Urothelium cell line (cell line): ENCODE measurements around the gene OTUD1.

Source experiments
- DNase-seq: peaks from one replicate; pipeline ENCODE4 v3.0.0; 2011; ENCODE audit warnings: low spot score, mixed read lengths
- FAIRE-seq: peaks from 2 replicates; lab custom pipeline; 2011; peaks lifted over from hg19 to GRCh38; lab: Jason Lieb, UNC

The OTUD1 gene

DNA sequence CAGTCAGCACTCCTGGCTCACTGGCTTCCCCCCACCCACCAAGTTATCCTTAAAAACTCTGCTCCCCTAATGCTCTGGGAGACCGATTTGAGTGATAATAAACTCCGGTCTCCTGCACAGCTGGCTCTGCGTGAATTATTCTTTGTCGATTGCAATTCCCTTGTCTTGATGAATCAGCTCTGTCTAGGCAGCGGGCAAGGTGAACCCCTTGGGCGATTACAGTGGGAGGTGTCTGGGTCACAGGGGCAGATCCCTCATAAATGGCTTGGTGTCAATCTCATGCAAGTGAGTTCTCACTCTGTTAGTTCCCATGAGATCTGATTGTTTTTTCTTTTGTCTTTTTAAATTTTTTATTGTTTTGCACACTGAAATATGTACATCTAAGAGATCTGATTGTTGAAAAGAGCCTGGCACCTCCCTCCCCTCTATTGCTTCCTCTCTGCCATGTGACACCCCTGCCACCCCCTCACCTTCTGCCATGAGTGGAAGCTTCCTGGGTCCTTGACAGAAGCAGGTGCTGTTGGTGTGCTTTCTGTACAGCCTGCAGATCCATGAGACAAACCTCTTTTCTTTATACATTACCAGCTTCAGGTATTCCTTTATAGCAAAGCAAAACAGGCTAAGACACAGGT, 20.5 kb downstream of the OTUD1 start:
- DNase-seq = no peak
- FAIRE-seq = no peak

DNA sequence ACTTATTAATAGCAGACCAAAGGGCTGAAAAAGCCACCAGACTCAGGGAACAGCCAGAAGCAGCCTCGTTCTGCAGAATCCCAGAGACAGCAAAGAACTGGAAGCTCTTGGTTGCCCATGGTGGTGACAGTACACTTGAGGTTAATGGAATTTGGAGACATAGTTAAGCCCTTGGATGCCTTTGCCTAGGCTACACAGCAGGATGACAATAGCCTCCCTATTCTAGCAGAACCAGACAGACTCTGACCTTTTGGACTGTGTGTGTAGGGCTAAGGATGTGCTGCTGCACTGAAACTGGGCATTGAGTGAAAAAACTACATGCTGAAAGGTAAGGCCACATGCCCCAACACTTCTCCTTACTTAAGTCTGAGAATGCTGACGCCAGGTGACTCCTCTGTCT, 22.7 kb downstream of the OTUD1 start:
- peak; percentile 7 for DNase-seq

DNA sequence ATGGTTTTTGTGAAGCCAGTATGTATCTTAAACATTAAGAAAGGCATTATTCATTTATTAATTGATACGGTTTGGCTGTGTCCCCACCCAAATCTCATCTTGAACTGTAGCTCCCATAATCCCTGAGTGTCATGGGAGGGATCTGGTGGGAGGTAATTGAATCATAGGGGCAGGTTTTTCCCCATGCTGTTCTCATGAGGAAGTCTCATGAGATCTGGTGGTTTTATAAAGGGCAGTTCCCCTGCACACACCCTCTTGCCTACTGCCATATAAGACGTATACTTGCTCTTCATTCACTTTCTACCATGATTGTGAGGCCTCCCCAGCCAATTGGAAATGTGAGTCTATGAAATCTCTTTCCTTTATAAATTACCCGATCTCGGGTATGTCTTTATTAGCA, 28.1 kb downstream of the OTUD1 start:
- DNase-seq (no peak), FAIRE-seq (no peak)

More for the DNA sequence above, 22.7 kb downstream of the OTUD1 start:
- no peak for FAIRE-seq

DNA sequence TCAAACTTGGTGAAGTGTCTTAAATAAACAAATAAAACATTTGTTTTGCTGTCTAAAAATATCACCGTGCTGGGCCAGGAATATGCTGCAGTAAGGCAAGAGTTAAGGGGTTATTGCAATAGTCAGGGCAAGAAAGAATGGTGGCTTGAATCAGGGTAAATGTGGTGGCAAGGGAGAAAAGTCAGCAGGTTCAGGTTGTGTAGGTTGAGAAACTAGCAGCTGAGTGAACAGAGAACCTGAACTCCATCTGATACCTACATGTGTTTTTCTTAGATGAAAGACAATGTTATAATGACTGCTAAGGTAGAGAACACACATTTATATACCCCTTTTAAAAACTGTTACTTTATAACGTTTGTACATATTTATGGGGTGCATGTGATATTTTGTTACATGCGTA, 28.7 kb downstream of the OTUD1 start:
- DNase-seq (no peak), FAIRE-seq (peak; percentile 20)

DNA sequence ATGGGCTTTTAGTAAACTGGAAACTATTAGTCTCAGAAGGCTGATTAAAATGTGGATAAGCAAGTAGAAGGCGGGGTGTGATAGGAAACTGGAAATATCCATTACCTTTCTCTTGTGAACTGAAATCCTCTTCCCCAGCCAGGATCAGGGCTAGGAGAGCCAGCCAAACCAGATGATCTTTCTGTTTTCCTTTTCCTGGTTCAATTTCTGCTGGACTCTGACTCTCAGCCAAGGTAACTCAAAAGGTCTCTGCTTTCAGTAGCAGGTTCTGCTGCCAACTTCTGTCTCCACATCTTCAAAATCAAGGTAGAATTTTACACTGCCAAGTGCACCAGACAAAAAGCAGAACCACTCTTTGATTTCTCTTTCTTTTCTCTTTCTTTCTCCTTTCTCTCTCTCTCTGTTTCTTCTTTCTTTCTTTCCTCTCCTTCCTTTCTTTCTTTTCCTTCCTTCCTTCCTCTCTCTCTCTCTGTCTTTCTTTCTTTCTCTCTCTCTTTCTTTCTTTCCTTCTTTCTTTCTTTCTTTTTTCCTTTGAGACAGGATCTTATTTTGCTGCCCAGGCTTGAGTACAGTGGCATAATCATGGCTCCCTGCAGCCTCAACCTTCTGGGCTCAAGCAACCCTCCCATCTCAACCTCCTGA, 30.8 kb downstream of the OTUD1 start:
- DNase-seq (no peak), FAIRE-seq (no peak)

DNA sequence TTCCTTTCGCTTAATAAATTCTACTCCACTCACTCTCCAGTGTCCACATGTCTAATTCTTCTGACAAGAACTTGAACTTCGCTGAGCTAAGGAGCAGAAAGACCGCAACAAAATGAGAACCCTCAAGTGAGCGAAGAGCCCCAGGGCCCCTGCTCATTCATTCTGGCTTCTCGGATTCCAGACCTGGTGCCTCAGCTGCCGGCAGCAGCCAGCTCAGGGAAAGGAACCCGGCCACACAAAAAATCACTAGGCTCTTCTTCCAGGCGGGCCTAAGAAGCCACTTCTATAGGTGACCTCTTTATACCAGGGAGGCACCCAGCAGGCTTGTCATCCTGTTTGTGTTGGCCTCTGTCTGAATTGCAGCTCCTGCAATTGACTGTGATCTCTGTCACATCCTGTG, 33.3 kb downstream of the OTUD1 start:
- DNase-seq (no peak), FAIRE-seq (no peak)

DNA sequence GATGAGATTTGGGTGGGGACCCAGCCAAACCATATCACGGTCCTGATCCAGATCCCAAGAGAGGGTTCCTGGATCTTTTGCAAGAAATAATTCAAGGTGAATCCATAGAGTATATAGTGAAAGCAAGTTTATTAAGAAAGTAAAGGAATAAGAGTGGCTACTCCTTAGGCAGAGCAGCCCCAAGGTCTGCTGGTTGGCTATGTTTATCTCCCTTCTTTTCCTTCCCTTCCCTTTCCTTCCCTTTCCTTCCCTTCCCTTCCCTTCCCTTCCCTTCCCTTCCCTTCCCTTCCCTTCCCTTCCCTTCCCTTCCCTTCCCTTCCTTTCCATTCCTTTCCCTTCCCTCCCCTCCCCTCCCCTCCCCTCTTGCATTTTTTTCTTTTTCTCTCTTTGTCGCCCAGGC, 35.2 kb downstream of the OTUD1 start:
- FAIRE-seq = no peak

DNA sequence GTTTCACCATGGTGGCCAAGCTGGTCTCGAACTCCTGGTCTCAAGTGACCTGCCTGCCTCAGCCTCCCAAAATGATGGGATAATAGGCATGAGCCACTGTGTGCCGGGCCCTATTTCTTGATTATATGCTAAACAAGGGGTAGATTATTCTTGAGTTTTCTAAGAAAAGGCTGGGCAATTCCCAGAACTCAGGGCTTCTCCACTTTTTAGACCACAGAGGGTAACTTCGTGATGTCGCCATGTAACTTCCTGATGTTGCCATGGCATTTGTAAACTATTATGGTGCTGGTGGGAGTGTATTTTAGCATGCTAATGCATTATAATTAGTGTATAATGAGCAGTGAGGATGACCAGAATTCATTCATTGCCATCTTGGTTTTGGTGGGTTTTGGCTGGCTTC, 35.8 kb downstream of the OTUD1 start:
- no peak for DNase-seq

More for the DNA sequence above, 35.2 kb downstream of the OTUD1 start:
- DNase-seq = no peak

DNA sequence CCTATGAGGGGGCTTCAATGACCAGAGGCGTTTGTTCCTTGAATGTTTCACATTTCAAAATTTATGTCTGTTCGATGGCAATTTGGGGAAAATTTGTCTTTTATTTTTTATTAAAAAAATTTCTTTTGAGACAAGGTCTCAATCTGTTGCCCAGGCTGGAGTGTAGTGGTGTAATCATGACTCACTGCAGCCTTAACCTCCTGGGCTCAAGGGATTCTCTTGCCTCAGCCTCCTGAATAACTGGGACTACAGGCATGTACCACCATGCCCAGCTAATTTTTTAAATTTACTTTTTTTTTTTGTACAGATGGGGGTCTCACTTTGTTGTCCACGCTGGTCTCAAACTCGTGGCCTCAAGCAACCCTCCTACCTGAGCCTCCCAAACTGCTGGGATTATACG, 39.7 kb downstream of the OTUD1 start:
- no peak for DNase-seq
- FAIRE-seq = no peak

More for the DNA sequence above, 35.8 kb downstream of the OTUD1 start:
- FAIRE-seq = no peak

DNA sequence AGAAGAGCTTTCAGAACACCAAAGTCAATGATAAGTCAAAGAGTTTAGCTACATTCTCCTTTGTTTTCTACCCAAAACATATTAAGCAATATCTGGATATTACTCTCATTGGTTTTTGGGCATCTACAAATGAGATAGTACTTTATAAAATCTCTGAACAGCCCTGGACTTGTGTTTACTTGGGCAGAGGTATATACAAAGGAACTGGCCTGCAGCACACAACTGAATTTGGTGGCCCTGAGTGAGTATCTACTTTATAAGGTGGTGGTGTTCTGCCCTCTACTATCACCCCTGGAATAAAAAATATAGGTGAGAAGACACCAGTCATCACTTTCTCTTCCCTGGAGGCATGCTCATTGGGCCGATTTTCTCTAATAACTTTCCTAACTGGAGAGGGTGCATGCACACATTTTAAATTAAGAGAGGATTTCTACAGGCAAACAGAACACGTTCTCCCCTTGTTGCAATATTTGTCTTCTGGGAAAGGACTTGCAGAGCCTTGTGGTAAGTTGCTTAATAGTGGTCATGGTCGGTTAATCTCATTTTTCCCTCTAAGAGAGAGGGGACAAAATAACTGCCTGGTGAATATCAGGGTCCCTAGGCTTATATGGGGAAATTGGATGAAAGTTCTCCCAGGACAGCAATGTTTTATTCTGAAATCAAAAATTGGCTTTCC, 41.1 kb downstream of the OTUD1 start:
- DNase-seq (no peak), FAIRE-seq (no peak)

DNA sequence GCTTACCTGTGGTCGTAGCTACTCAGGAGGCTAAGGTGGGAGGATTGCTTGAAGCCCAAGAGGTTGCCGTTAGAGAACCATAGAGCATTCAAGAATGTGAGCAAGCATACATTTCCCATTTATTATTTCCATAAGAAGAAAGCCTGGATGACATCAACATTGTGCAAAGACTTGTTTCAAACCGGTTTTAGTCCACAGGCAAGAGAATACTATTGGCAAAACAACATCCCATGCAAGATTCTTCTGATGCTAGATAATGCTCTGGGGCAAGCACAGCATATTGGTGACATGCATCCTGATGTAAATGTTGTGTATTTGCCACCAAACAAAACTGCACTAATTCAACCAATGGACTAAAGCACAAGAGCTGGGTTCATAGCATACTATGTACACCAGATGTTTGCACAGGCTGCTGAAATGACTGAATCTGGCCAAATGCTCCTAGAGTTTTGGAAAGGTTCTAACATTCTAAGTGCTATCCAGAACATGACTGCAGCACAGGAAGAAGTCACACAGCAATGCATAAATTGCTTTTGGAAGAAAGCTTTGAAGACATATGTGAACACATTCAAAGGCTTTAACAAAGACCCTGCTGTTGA, 42.6 kb downstream of the OTUD1 start:
- DNase-seq (no peak), FAIRE-seq (no peak)

DNA sequence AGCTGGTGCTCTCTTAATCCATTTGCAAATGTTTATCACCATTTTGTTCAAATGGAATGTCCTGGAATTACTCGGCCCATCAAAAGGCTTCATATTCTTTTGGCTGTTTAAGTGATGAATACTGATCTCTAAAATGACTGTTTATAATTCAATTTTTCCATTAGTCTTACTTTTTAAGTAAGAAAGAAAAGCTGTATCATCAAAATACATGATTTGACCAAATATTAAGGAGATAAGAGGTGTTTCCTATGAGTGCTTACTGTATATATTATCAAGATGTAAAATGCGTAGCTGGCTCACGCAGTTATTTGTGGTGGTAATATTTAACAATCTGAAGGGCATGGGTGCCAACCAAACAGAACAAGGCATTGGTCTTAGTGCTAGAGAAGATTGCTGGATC, 51.2 kb downstream of the OTUD1 start:
- DNase-seq (no peak), FAIRE-seq (no peak)
